ENCODE data around the gene LAMC1.

The LAMC1 gene

DNA sequence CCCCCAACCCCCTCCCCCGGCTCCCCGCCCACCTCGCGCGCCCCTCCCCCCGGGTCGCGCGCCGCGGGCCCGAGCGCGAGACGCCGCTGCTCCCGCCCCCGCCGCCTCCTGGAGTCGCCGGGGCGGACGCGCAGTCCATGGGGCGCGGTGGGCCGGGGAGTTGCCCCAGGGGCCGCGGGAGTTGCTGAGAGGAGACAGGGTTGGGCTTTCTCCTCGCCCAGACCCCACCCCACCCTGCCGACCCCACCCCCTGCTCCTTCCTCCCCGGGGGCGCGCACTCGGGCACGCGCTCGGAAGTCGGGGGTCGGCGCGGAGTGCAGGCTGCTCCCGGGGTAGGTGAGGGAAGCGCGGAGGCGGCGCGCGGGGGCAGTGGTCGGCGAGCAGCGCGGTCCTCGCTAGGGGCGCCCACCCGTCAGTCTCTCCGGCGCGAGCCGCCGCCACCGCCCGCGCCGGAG lies at the start of gene LAMC1:
Gene LAMC1 (plus strand): TSS at position 275 of the 455 bp plus-strand sequence. CDS start 297 bp downstream, outside the sequence.
- DNase-seq = peak in 1 of 2 donors; percentile 4

DNA sequence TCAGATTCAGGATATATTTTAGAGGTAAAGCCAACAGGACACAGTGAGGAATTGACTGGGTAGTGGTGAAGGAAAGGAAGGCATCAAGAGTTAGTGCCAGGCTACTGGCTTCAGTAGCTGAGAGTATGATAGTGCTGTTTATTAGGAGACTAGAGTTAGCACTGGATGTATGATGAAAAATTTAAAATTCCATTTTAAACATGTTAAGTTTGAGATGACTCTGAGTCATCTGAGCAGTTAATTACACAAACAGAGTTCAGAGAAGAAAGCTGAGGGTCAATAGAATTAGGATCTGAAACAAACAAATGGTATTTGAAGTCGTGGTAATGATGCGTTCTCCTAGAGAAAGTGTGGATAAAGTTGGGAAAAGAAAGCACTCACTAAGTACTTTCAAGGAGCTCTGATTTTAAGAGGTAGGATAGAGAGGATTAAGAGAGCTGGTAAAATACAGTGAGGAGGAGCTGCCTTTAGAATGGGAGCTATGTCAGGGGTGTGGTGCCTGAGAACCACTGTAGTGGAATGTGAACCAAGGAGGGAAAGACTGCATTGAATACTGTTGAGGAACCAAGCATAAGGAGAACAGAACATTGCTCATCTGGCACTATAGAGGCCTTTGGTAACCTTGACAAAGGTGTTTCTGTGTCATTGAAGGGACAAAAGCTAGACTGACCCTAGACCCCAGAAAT lies 48.6 kb upstream of the LAMC1 start:
- DNase-seq = no peak

GRCh38 chr1:182977480-182977879 lies 45.7 kb upstream of the LAMC1 start:
- DNase-seq = no peak

- DNase-seq = no peak
Measured at GRCh38 chr1:182978151-182978853, 44.9 kb upstream of the LAMC1 start.

DNA sequence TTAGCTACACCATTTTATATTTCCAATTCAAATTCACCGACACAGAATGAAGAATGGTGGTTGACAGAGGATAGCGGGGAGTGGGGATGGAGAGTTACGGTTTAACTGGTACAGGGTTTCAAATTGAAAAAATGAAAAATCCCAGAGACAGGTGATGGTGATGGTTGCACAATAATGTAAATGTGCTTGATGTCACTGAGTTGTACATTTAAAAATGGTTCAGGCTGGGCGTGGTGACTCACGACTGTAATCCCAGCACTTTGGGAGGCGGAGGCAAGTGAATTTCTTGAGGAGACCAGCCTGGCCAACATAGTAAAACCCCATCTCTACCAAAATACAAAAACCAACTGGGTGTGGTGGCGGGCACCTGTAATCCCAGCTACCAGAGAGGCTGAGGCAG lies 39.1 kb upstream of the LAMC1 start:
- no peak for DNase-seq

DNA sequence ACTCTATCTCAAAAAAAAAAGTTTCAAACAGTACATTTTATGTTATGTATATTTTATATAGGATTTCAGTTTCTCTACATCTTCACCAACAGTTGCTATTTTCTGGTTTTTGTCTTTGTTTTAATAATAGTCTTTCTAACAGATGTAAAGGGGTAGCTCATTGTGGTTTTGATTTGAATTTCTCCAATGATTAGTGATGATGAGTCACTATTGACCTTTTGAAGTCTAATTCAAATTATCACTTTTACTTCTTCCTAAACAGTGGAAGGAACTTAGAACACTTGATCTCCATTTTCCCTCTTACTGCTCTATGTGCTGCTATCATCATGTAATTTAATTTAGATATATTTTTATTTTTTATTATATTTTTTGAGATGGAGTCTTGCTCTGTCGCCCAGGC lies 38.6 kb upstream of the LAMC1 start:
- DNase-seq = no peak

DNA sequence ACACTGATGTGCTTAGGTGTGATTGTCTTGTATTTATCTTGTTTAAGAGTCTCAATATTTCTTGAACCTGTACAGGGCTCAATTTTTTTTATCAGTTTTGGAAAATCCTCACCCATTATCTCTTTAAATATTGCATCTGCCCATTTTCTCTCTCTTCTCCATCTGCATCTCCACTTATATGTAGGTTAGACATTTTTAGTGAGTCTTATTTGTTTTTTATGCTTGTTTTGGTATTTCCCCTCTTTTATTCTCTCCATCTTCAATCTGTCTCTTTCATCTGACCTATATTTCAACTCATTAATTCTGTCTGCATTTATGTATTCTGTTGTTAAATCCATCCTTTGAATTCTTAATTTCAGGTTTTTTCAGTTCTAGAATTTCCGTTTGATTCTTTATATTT lies 37.3 kb upstream of the LAMC1 start:
- DNase-seq = no peak

DNA sequence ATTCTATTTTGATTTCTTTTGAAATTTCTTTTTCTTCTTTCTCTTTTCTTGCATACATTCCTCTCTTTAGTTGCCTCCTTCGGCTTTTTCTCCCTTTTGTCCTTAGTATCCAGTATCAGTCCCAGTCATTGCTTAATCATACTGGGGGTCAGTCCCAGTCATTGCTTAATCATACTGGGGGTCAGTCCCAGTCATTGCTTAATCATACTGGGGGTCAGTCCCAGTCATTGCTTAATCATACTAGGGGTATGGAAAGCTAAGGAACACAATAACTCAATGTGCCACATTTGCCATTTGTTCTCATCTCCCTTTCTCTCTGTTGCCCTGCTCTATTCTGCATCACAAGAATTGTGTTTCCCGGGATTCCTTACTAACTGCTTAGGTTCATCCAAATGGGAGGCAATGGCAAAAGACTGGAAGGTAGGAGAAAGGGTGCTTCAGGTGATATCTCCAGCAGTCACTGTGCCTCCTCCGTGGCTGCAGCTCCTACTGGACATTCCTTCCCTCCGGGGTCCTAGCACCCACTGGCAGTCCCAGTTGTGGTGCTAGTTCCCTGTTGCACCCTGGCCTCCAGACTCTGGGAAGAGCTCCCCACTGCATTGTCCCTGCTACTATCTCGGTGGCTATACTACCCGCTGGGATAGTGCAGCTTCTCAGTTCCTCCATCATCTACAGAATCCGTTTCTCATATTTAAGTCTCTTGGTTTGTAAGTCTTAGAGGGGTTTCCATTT lies 32.6 kb upstream of the LAMC1 start:
- DNase-seq = no peak

GRCh38 chr1:182993746-182994145 lies 29.5 kb upstream of the LAMC1 start:
- DNase-seq = no peak

DNA sequence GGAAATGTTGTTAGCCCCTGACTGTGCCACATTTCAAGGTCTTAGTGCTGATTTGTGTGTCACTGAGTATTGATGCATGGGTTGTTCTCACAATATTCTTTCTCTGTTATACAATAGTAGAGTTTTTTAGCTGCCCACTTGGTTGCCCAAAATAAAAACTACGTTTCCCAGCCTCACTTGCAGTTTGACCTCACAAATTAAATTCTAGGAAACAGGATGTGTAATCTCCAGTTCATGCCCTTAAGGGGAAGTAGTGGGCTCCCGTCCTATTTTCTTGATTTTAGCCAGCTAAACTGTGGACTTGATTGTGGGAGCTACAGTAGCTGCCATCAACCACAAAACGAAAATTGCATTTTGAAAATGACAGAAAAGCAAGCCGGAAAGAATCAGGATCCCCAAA lies 27.3 kb upstream of the LAMC1 start:
- no peak for DNase-seq

DNA sequence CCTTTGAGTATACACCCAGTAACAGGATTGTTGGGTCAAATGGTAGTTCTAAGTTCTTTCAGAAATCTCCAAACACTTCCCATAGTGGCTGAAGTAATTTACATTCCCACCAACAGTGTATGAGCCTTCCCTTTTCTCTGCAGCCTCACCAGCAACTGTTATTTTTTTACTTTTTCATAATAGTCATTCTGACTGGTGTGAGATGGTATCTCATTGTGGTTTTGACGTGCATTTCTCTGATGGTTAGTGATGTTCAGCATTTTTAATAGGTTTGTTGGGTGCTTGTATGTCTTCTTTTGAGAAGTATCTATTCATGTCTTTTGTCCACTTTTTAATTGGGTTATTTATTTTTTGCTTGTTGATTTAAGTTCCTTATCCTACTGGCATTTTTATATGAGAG lies 26.4 kb upstream of the LAMC1 start:
- DNase-seq = no peak

- DNase-seq = no peak
Measured at GRCh38 chr1:182998482-182998881, 24.7 kb upstream of the LAMC1 start.

GRCh38 chr1:183000167-183000962 lies 22.9 kb upstream of the LAMC1 start:
- DNase-seq = no peak

- no peak for DNase-seq
Measured at GRCh38 chr1:183002267-183002666, 21.0 kb upstream of the LAMC1 start.

- no peak for DNase-seq
Measured at GRCh38 chr1:183002797-183003196, 20.4 kb upstream of the LAMC1 start.

DNA sequence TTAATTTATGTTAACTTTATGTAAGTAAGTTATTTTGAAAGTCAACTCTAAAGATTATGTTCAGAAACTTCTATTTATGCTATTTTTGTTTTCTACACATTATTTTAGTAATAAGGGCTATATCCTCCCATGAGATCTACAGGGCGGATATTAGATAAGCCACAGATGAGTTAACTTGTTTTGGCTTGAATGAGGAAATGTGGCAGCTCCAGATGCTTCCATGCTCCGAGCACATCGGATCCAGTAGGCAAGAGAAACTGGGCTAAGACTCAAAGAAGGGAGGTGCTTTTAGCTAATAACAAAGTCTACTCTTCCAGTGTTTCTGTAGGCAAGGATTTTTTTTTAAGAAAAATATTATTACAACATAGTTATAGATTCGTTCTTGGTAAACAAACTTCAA lies 20.0 kb upstream of the LAMC1 start:
- no peak for DNase-seq

- DNase-seq = no peak
Measured at GRCh38 chr1:183004141-183004540, 19.1 kb upstream of the LAMC1 start.

GRCh38 chr1:183011859-183012258 lies 11.4 kb upstream of the LAMC1 start:
- no peak for DNase-seq

- no peak for DNase-seq
Measured at GRCh38 chr1:183012301-183012994, 10.8 kb upstream of the LAMC1 start.

DNA sequence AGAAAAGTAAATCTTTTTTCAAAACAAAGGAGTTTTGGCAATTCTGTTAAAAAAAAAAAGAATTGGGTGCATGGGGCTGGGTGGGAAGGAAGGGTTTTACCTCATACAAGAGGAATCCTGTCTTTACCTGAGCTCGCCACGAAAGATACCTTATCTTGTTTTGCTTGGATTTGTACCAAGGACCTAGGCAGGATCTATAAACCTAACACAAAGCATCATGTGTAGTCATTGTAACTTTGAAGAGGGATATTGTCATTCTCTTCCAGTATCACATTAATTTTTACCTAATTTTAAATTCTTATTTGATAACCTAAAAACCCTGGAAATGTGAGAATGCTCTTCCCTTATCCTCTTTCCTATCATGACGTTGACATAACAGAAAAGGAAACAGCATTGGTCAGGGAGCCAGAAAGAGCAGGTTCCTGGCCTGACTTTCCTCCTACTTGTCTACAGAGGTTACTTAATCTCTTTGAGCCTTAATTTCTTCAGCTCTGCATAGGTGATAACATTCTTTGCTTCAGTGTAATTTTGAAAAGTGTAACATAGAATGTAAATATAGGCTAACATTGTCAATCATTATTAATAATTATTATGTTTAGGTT lies 4.0 kb upstream of the LAMC1 start:
- no peak for DNase-seq

DNA sequence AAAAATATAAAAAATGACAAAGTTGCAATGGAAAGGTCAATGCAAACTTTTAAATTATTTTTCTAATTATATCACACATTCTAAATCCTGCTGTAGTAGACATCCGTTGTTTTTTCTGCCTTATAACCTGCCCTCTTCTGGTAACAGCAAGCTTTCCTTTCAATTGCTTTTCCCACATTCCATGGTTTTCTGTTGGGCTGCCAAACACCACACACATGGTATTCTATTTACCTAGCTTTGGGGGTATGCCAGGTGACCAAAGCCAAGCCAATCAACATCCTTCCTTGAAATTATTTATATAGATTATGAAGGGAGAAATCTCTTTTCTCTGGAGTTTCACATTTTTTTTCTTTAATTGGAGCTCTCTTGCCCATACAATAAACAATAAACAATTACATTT lies 3.4 kb upstream of the LAMC1 start:
- DNase-seq = no peak

Data from activated CD4-positive, alpha-beta T cell treated with anti-CD3 and anti-CD28 coated beads for 4 hours (primary cell).